Right lobe of liver (tissue), 4 donors: ENCODE results near the gene UBE3B.

ENCODE experiments used
- POLR2A ChIP-seq: fragments of 450-650 bp; IDR thresholded peaks from one replicate; pipeline ENCODE4 v1.6.1; 2017; ENCODE audit warnings: antibody characterized with exemption, mild to moderate bottlenecking
- TF ChIP-seq, protein P1 (sequence below), 4 donors: fragments of 200-600 bp in 3 of 4; fragments of 450-650 bp in 1 of 4; IDR thresholded peaks; one replicate each; pipeline versions ENCODE4 v1.5.1 to v1.8.0; 2016 to 2022; ENCODE audit warnings: antibody characterized with exemption in 4 of 4, mild to moderate bottlenecking in 2 of 4
- donor health status: DM: no; HTN: no; CAD: no.
- donor health status: DM: no; HTN: no; CAD: no.
- donor health status: DM: no; HTN: yes; CAD: no.

DNA sequence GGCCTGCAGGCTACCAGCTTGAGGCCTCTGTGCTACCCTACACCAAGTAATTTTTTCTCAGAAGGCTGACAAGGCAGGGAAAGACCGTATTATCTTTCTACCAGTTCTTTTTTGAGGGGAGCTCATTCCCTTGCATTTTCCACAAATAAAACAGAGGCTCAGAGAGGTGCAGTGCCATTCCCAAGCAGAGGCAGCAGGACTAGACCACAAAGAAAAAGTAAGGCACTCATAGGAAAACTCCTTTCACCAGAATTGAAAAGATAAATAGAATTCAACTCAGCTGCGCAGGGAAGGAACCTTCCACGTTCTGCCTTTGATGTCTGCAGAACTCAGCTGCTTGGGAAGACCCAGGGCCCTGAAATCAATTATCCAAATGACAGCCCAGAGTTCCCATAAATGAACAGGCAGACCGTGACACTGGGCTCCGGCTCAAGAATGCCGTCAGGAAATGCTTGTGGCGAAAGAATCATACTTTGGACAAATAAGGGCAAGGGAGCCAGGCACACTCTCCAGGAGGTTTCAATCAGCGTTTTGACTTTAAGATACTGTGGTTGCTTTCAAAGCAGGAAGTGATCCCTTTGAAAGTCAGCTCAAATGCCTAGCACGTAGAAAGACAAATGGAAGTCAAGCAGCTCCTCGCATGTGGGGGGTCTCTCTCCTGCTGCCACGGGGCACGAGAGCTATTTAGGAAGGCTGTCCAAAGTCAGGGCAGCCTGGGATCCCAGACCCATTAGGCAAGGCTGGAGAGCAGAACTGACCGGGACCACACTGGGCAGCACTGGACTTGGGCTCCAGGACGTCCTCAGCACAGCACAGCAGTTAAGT is 14.4 kb upstream of the UBE3B start:
- no peak for TF ChIP-seq POLR2A
- TF ChIP-seq, protein P1, sequence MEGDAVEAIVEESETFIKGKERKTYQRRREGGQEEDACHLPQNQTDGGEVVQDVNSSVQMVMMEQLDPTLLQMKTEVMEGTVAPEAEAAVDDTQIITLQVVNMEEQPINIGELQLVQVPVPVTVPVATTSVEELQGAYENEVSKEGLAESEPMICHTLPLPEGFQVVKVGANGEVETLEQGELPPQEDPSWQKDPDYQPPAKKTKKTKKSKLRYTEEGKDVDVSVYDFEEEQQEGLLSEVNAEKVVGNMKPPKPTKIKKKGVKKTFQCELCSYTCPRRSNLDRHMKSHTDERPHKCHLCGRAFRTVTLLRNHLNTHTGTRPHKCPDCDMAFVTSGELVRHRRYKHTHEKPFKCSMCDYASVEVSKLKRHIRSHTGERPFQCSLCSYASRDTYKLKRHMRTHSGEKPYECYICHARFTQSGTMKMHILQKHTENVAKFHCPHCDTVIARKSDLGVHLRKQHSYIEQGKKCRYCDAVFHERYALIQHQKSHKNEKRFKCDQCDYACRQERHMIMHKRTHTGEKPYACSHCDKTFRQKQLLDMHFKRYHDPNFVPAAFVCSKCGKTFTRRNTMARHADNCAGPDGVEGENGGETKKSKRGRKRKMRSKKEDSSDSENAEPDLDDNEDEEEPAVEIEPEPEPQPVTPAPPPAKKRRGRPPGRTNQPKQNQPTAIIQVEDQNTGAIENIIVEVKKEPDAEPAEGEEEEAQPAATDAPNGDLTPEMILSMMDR (IDR thresholded peaks at IDR 0.05) = no peak
